Thymus (tissue), 11 donors: ENCODE measurements around the gene CBLB. TPM values are rescaled to one million over a fixed set of nuclear protein-coding genes. Genes with fewer than 3 reads are reported as not detected.
A peak's percentile ranks its signal among the peaks of the same experiment; 100 is the strongest.

Experiments
- DNase-seq, 9 donors: peaks; one replicate each; pipeline ENCODE4 v3.0.0-alpha.2; 2013; ENCODE audit warnings: low spot score in 9 of 9, low read depth in 6 of 9, missing footprints in 1 of 9
- H3K27ac ChIP-seq, 2 donors: one replicate each; pipeline ENCODE4 v1.5.1; 2013; ENCODE audit warnings: control low read depth in 1 of 2, low read depth in 1 of 2, low read length in 1 of 2, mild to moderate bottlenecking in 1 of 2, moderate library complexity in 1 of 2
- H3K27me3 ChIP-seq, 2 donors: one replicate each; pipeline ENCODE4 v1.5.1; 2013; ENCODE audit warnings: low read length in 1 of 2; ENCODE audit not compliant: control insufficient read depth in 2 of 2, insufficient read depth in 1 of 2
- H3K36me3 ChIP-seq, 2 donors: one replicate each; pipeline ENCODE4 v1.5.1; 2013; ENCODE audit warnings: low read length in 1 of 2, mild to moderate bottlenecking in 1 of 2, moderate library complexity in 1 of 2; ENCODE audit not compliant: control insufficient read depth in 2 of 2, insufficient read depth in 2 of 2
- H3K4me1 ChIP-seq, 2 donors: one replicate each; pipeline ENCODE4 v1.5.1; 2013; ENCODE audit warnings: low read length in 2 of 2; ENCODE audit not compliant: control insufficient read depth in 2 of 2, insufficient read depth in 2 of 2
- H3K4me3 ChIP-seq, 2 donors: one replicate each; pipeline ENCODE4 v1.5.1; 2013; ENCODE audit warnings: low read length in 2 of 2, control low read depth in 1 of 2, mild to moderate bottlenecking in 1 of 2
- H3K9me3 ChIP-seq, 2 donors: one replicate each; pipeline ENCODE4 v1.5.1; 2013; ENCODE audit warnings: low read length in 1 of 2, mild to moderate bottlenecking in 1 of 2; ENCODE audit not compliant: control insufficient read depth in 2 of 2, insufficient read depth in 1 of 2
- WGBS: extraction: QIAGEN DNeasy Blood & Tissue Kit; methylation state at CpG from one replicate; pipeline ENCODE4 v1.1.7; 2013; 5-methylcytosine and 5-hydroxymethylcytosine counted together
- polyA plus RNA-seq: library from polyadenylated mRNA; stranded (reverse); fragments of 200-250 nt; gene quantifications from one replicate; pipeline ENCODE4 v1.2.3, GENCODE V29; 2013
- total RNA-seq: library from RNA; stranded (reverse); fragments of 120-200 nt; gene quantifications from one replicate; pipeline ENCODE4 v1.2.4, GENCODE V29; 2013
- donor health status: healthy.

The CBLB gene
- total and polyA plus RNA-seq, 2 donors, result 9.1 to 25.0 TPM

DNA sequence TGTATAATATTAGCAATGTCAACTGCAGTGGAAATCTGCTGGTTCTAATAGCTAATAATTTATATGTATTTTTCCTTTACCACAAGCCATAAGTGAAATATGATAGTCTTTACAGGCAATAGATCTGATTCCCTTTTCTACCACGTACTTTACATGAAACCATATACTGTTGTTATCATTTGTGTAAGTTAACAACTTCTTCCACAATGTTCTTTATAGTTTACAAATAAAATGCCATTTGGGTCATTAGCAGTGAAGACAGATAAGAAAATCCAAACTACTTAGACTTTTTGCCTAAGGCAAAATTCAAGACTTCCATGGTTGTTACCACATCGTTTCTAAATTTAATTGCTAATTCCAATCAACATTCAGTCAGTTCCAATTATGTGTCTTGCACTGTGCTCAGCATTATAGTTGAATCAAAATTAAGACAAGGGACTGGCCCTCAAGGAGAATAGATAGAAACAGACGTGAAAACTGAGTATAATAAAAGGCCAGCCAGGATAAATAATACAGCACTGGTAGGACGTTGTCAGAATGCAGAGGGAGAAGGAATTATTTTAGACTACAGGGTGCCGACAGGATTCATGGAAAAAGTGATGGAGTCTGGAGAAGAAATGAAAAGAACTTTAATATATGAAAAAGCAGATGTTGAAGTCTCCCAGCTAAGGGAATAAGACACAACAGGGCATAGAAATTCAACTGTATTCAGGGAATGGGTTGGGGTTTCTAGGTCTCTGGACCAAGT lies 252.3 kb downstream of the CBLB start:
- WGBS, result 91% methylated on average over 5 of the region's 5 CpGs
- H3K27me3 ChIP-seq, result no peaks in the 10 kb centered on the region
- no peak overlapping the region for H3K4me3 ChIP-seq
- no peak for DNase-seq
- H3K4me1 ChIP-seq, result no peaks in the 10 kb centered on the region
- H3K9me3 ChIP-seq, result no peaks in the 10 kb centered on the region
- no peak overlapping the region for H3K27ac ChIP-seq
- H3K36me3 ChIP-seq, result no peaks in the 10 kb centered on the region

DNA sequence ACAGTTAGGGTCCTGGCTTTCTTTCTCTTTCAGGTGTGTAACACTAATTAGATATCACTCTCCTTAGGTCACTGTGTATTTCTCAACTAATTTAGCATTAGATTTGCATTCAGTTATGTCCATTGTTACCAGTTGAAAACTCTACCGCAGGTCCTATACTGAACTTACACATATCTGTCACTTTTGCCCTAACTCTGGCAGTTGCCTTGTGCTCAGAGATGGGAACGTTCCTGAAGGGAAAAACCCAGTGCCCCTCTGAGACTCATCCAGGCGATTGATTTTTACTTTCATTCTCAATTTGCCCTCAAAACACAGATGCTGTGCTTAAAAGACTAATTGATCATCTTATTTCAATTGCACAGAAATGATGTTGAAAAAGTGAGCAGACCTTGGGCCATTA lies 253.0 kb downstream of the CBLB start:
- Histone ChIP-seq H3K4me3 (no peak overlapping the region), H3K36me3 (no peaks in the 10 kb centered on the region), H3K4me1 (no peaks in the 10 kb centered on the region), H3K27me3 (no peaks in the 10 kb centered on the region), H3K9me3 (no peaks in the 10 kb centered on the region), H3K27ac (no peak overlapping the region)
- 94% methylated on average over 3 of the region's 3 CpGs for WGBS
- DNase-seq, result no peak

DNA sequence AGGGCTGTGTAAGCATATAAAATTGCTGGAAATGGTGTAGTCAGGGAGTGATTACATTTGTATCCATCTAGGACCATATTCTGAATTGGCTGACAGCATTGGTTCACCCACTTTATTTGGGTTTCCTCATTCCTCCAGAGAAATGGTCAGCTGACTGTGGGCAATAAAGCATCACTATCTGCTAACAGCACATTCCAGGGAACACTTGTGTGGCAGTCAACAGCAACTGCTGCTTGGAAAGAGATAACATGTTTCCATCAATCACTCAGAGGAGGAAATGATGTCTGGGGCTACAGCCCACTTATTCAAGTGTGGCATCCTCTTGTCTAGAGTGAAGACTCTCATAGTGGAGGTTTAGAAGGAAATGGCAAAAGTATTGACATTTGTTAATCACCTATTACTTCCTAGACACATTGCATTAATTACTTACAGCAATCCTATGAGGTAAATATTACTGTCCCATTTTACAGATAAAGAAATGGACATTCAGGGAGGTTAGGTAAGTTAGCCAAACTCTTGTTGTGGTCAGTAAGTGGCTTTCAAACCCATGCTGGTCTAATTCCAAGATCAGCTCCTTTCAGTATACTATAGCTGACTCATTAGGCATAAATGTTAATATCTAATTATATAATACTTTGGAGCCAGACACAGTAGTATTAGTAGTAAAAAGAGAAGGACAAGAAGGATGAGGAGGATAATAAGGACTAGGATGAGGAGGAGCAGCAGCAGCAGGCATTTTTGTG lies 254.4 kb downstream of the CBLB start:
- Histone ChIP-seq H3K4me3 (no peak overlapping the region), H3K36me3 (no peaks in the 10 kb centered on the region), H3K4me1 (no peaks in the 10 kb centered on the region), H3K9me3 (no peaks in the 10 kb centered on the region), H3K27me3 (no peaks in the 10 kb centered on the region), H3K27ac (no peak overlapping the region)
- DNase-seq, result no peak

DNA sequence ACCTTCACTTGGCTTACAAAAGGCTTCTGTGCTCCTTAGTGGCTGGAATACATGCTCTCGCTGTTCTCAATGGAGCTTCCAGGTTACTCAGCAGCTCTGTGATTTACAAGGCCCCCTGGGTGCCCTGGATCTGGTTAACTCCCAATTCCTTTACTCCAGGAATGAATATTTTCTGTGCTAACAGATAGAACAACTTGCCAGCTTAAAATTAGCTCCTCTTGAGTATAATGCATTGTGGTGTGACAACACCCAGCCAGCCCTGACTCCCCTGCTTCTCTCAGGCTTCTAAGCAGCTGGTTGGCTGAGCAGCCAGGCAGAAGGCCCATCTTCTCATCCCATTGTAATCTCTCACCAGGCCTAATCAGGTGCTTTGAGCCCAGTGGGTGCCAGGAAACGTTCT lies 255.7 kb downstream of the CBLB start:
- Histone ChIP-seq H3K4me1 (no peaks in the 10 kb centered on the region), H3K27me3 (no peaks in the 10 kb centered on the region), H3K9me3 (no peaks in the 10 kb centered on the region), H3K36me3 (no peaks in the 10 kb centered on the region), H3K4me3 (no peak overlapping the region), H3K27ac (no peak overlapping the region)
- DNase-seq, result no peak
- WGBS, result 88% methylated on average over 2 of the region's 2 CpGs

DNA sequence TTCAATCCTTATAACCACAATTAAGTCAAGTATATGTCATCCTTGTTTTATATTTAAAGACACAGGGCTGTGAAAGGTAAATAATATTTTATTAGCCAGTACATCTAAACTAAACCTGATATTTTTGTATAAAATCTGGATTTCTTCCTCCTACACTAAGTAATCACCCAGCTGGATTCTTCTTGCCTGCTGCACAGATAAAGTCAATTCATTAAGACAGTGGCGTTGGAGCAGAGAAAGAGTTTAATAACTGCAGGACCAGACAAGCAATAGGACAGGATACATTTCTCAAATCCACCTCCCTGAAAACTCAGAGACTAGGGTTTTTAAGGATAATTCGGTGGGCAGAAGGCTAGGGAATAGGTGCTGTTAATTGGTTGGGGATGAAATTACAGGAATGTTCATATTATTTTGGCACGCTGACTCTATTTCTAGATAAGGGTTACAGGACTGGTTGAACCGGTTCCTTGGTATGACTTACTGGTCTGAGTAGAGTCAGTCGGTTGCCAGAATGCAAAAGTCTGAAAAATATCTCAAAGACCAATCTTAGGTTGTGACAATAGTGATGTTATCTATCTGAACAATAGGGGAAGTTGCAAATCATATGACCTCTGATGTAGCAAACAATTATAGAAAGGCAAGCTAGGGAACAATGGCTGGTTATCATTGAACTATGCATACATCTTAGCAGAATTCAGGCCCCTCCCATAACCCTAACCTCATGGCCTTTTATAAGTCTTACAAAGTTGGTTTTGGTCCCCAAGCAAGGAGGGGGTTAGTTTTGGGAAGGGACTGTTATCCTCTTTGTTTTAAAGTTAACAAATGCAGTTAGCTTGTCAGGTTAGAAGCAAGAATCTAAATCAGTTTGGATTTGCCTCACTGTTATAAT lies 257.3 kb downstream of the CBLB start:
- H3K4me3 ChIP-seq, result no peak overlapping the region
- H3K27ac ChIP-seq, result no peak overlapping the region
- H3K4me1 ChIP-seq, result no peaks in the 10 kb centered on the region
- no peaks in the 10 kb centered on the region for H3K36me3 ChIP-seq
- no peaks in the 10 kb centered on the region for H3K9me3 ChIP-seq
- DNase-seq, result peak in 1 of 9 donors; percentile 3
- H3K27me3 ChIP-seq, result no peaks in the 10 kb centered on the region
- WGBS, result 91% methylated on average over 5 of the region's 5 CpGs

DNA sequence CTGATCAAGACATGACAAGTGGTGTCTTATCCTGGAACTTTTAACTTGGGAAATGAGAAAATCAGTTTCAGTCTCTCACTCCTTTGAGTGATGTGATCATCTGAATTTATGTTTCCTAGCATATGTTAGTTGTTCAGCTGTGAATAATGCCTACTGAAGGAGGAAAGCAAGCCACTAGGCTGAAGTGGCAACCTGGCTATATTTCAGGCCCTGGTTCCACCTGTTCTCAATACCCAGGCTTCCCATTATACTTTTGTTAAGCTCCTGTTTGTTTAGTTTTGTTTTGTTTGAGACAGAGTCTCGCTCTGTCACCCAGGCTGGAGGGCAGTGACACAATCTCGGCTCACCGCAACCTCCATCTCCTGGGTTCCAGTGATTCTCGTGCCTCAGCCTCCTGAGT lies 258.3 kb downstream of the CBLB start:
- H3K9me3 ChIP-seq, result no peaks in the 10 kb centered on the region
- H3K27me3 ChIP-seq, result no peaks in the 10 kb centered on the region
- no peaks in the 10 kb centered on the region for H3K36me3 ChIP-seq
- 94% methylated on average over 4 of the region's 4 CpGs for WGBS
- H3K4me3 ChIP-seq, result no peak overlapping the region
- no peak for DNase-seq
- H3K4me1 ChIP-seq, result no peaks in the 10 kb centered on the region
- H3K27ac ChIP-seq, result no peak overlapping the region

DNA sequence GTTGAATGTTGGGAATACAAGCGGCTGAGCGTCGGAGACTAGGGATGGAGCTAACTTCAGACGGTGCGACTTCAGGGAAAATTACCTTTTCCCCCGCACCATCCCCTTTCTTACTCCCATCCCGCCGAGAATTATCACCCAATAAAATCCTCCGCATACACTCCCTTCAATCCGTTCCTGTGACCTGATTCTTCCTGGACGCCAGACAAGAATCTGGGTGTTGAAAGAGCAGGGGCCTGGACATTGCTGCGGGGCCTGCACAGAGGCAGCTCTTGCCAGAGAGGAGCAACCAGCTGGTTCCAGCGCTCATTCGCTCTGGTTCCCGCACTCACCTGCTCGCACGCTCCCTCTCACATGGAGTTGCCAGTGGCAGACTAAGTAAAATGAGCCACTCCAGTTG lies 260.2 kb downstream of the CBLB start:
- no peak overlapping the region for H3K4me3 ChIP-seq
- H3K9me3 ChIP-seq, result no peaks in the 10 kb centered on the region
- no peaks in the 10 kb centered on the region for H3K27me3 ChIP-seq
- H3K4me1 ChIP-seq, result no peaks in the 10 kb centered on the region
- 95% methylated on average over 17 of the region's 17 CpGs for WGBS
- DNase-seq, result no peak
- no peak overlapping the region for H3K27ac ChIP-seq
- no peaks in the 10 kb centered on the region for H3K36me3 ChIP-seq

DNA sequence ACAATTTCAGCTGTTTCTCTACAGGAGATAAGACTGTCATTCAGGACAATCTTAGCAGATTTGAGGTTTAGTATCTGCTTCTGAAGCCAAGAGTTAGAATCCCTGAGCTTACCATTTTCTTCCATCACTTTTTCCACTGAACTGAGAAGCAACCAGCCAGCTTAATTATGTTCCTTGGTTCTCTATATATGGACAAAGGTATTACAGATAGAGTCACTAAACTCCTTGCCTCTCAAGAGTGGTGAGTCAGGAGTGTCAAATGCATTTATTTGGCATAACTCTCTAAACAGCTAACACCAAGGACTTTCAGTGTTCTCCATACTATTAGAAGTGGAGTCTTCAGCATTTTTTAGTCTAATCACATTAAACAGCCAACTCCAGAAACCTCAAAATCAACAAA lies 262.8 kb downstream of the CBLB start:
- Histone ChIP-seq H3K36me3 (no peaks in the 10 kb centered on the region), H3K27ac (no peak overlapping the region), H3K9me3 (no peaks in the 10 kb centered on the region), H3K4me3 (no peak overlapping the region), H3K4me1 (no peaks in the 10 kb centered on the region), H3K27me3 (no peaks in the 10 kb centered on the region)
- DNase-seq, result no peak
